HG03159 (cell line): Measurements from ENCODE around the gene PBXIP1.
"Not testable (repeated sequence)": the region's sequence is repeated elsewhere in the genome, so short reads cannot be mapped to it uniquely, and the experiment has no call there.

Source experiments
- ATAC-seq: cut with Tn5 transposase; IDR thresholded peaks from one replicate; pipeline ENCODE4 v1.9.1; 2021; ENCODE audit warnings: mild to moderate bottlenecking, moderate library complexity; ENCODE audit not compliant: unreplicated experiment

PBXIP1 gene

GRCh38 chr1:154995301-154995983 is 39.5 kb upstream of the PBXIP1 start:
- not testable (repeated sequence) for ATAC-seq

GRCh38 chr1:154994591-154994990 is 38.7 kb upstream of the PBXIP1 start:
- ATAC-seq, result no peak

- ATAC-seq, result no peak
Measured at GRCh38 chr1:154994269-154994587, 38.3 kb upstream of the PBXIP1 start.

- ATAC-seq, result no peak
Measured at GRCh38 chr1:154993572-154994268, 37.8 kb upstream of the PBXIP1 start, which contains the start of gene LENEP. Gene LENEP, plus strand, starts transcription at chr1:154993586. Its CDS starts 22 bp downstream, at chr1:154993608.

- ATAC-seq, result no peak
Measured at GRCh38 chr1:154992721-154993571, 37.0 kb upstream of the PBXIP1 start.

GRCh38 chr1:154990276-154990675 is 34.4 kb upstream of the PBXIP1 start:
- no peak for ATAC-seq

GRCh38 chr1:154989195-154989860 is 33.4 kb upstream of the PBXIP1 start:
- ATAC-seq, result no peak

GRCh38 chr1:154988058-154988954 is 32.4 kb upstream of the PBXIP1 start:
- no peak for ATAC-seq

GRCh38 chr1:154987326-154987725 is 31.4 kb upstream of the PBXIP1 start:
- ATAC-seq, result no peak

- not testable (repeated sequence) for ATAC-seq
Measured at GRCh38 chr1:154986736-154987135, 30.8 kb upstream of the PBXIP1 start.

GRCh38 chr1:154983776-154984466 is 28.0 kb upstream of the PBXIP1 start:
- no peak for ATAC-seq

GRCh38 chr1:154982897-154983648 is 27.2 kb upstream of the PBXIP1 start, which contains the start of gene FLAD1:
Gene FLAD1, plus strand, starts transcription at chr1:154983344. Its CDS starts 351 bp downstream, at chr1:154983695.
- ATAC-seq, result peak; percentile 96

GRCh38 chr1:154982341-154982740 is 26.4 kb upstream of the PBXIP1 start:
- ATAC-seq, result no peak

- ATAC-seq, result no peak
Measured at GRCh38 chr1:154978360-154978759, 22.5 kb upstream of the PBXIP1 start.

GRCh38 chr1:154977762-154978161 is 21.9 kb upstream of the PBXIP1 start:
- not testable (repeated sequence) for ATAC-seq

- ATAC-seq, result no peak
Measured at GRCh38 chr1:154975409-154976059, 19.6 kb upstream of the PBXIP1 start.

- peak; percentile 40 for ATAC-seq
Measured at GRCh38 chr1:154974808-154975408, 19.0 kb upstream of the PBXIP1 start.
